Muscle layer of colon (tissue), 2 donors: Measurements from ENCODE around the gene PRKAG2.

Source experiments
- H3K27ac ChIP-seq: one replicate; pipeline ENCODE4 v1.7.0; 2013; ENCODE audit warnings: low read depth, mild to moderate bottlenecking, low read length, moderate library complexity
- H3K27me3 ChIP-seq, 2 donors: one replicate each; pipeline ENCODE4 v1.7.0; 2013; ENCODE audit warnings: low read length in 2 of 2, mild to moderate bottlenecking in 2 of 2; ENCODE audit not compliant: insufficient read depth in 2 of 2, control insufficient read depth in 1 of 2
- H3K36me3 ChIP-seq: one replicate; pipeline ENCODE4 v1.7.0; 2013; ENCODE audit warnings: mild to moderate bottlenecking, low read length; ENCODE audit not compliant: insufficient read depth
- H3K4me1 ChIP-seq: one replicate; pipeline ENCODE4 v1.7.0; 2013; ENCODE audit warnings: mild to moderate bottlenecking, low read length; ENCODE audit not compliant: insufficient read depth
- H3K4me3 ChIP-seq, 2 donors: one replicate each; pipeline ENCODE4 v1.7.0; 2013; ENCODE audit warnings: low read length in 2 of 2, low read depth in 1 of 2, mild to moderate bottlenecking in 1 of 2, moderate library complexity in 1 of 2
- H3K9ac ChIP-seq: one replicate; pipeline ENCODE4 v1.7.0; 2013; ENCODE audit warnings: low read length
- H3K9me3 ChIP-seq: one replicate; pipeline ENCODE4 v1.7.0; 2013; ENCODE audit warnings: mild to moderate bottlenecking, low read length
- donor health status: abdominal sarcoma.
- donor health status: Adenocarcinoma of cecum.

PRKAG2 gene

GRCh38 chr7:151725844-151726651 lies 150.9 kb downstream of the PRKAG2 start:
- Histone ChIP-seq H3K27me3 (no peaks in the 10 kb centered on the region), H3K27ac (no peak overlapping the region), H3K36me3 (no peaks in the 10 kb centered on the region), H3K9ac (no peak overlapping the region), H3K4me3 (no peak overlapping the region), H3K4me1 (peaks cover 25% of the 10 kb centered on the region), H3K9me3 (no peaks in the 10 kb centered on the region)

GRCh38 chr7:151724920-151725584 lies 151.9 kb downstream of the PRKAG2 start:
- no peak overlapping the region for H3K4me3 ChIP-seq
- H3K4me1 ChIP-seq, result peaks cover 25% of the 10 kb centered on the region
- H3K36me3 ChIP-seq, result no peaks in the 10 kb centered on the region
- no peaks in the 10 kb centered on the region for H3K9me3 ChIP-seq
- H3K27me3 ChIP-seq, result no peaks in the 10 kb centered on the region
- no peak overlapping the region for H3K27ac ChIP-seq
- H3K9ac ChIP-seq, result no peak overlapping the region

GRCh38 chr7:151724250-151724915 lies 152.5 kb downstream of the PRKAG2 start:
- Histone ChIP-seq H3K27me3 (no peaks in the 10 kb centered on the region), H3K27ac (no peak overlapping the region)

GRCh38 chr7:151723321-151723720 lies 153.6 kb downstream of the PRKAG2 start:
- no peak overlapping the region for H3K9ac ChIP-seq
- H3K4me3 ChIP-seq, result no peak overlapping the region
- peaks cover 25% of the 10 kb centered on the region for H3K4me1 ChIP-seq
- H3K27me3 ChIP-seq, result no peaks in the 10 kb centered on the region
- H3K27ac ChIP-seq, result no peak overlapping the region
- no peaks in the 10 kb centered on the region for H3K36me3 ChIP-seq
- no peaks in the 10 kb centered on the region for H3K9me3 ChIP-seq

More at GRCh38 chr7:151724250-151724915, 152.5 kb downstream of the PRKAG2 start:
- no peak overlapping the region for H3K9ac ChIP-seq
- H3K4me3 ChIP-seq, result no peak overlapping the region
- H3K36me3 ChIP-seq, result no peaks in the 10 kb centered on the region
- no peaks in the 10 kb centered on the region for H3K9me3 ChIP-seq
- H3K4me1 ChIP-seq, result peaks cover 25% of the 10 kb centered on the region

GRCh38 chr7:151722533-151722932 lies 154.4 kb downstream of the PRKAG2 start:
- Histone ChIP-seq H3K9ac (no peak overlapping the region), H3K27me3 (no peaks in the 10 kb centered on the region), H3K4me3 (no peak overlapping the region), H3K36me3 (no peaks in the 10 kb centered on the region), H3K9me3 (no peaks in the 10 kb centered on the region), H3K27ac (no peak overlapping the region), H3K4me1 (peaks cover 17% of the 10 kb centered on the region)

GRCh38 chr7:151721694-151722093 lies 155.2 kb downstream of the PRKAG2 start:
- H3K4me1 ChIP-seq, result peaks cover 12% of the 10 kb centered on the region
- no peak overlapping the region for H3K9ac ChIP-seq
- H3K36me3 ChIP-seq, result no peaks in the 10 kb centered on the region
- no peak overlapping the region for H3K4me3 ChIP-seq
- no peaks in the 10 kb centered on the region for H3K27me3 ChIP-seq
- H3K9me3 ChIP-seq, result no peaks in the 10 kb centered on the region
- no peak overlapping the region for H3K27ac ChIP-seq

- Histone ChIP-seq H3K27ac (no peak overlapping the region), H3K9me3 (no peaks in the 10 kb centered on the region), H3K4me1 (peaks cover 11% of the 10 kb centered on the region)
Observed at GRCh38 chr7:151721236-151721635, 155.7 kb downstream of the PRKAG2 start.

GRCh38 chr7:151720280-151720679 lies 156.6 kb downstream of the PRKAG2 start:
- Histone ChIP-seq H3K9ac (no peak overlapping the region), H3K4me1 (peaks cover 1% of the 10 kb centered on the region), H3K9me3 (no peaks in the 10 kb centered on the region), H3K4me3 (no peak overlapping the region), H3K27me3 (no peaks in the 10 kb centered on the region), H3K27ac (no peak overlapping the region), H3K36me3 (no peaks in the 10 kb centered on the region)

More at GRCh38 chr7:151721236-151721635, 155.7 kb downstream of the PRKAG2 start:
- H3K27me3 ChIP-seq, result no peaks in the 10 kb centered on the region
- H3K4me3 ChIP-seq, result no peak overlapping the region
- H3K9ac ChIP-seq, result no peak overlapping the region
- no peaks in the 10 kb centered on the region for H3K36me3 ChIP-seq

- no peaks in the 10 kb centered on the region for H3K4me1 ChIP-seq
- no peaks in the 10 kb centered on the region for H3K27me3 ChIP-seq
- H3K9ac ChIP-seq, result no peak overlapping the region
- H3K4me3 ChIP-seq, result no peak overlapping the region
- H3K36me3 ChIP-seq, result no peaks in the 10 kb centered on the region
- no peak overlapping the region for H3K27ac ChIP-seq
- H3K9me3 ChIP-seq, result no peaks in the 10 kb centered on the region
Observed at GRCh38 chr7:151719897-151720242, 157.0 kb downstream of the PRKAG2 start.

- H3K4me1 ChIP-seq, result no peaks in the 10 kb centered on the region
Observed at GRCh38 chr7:151719031-151719896, 157.7 kb downstream of the PRKAG2 start.

GRCh38 chr7:151717918-151718317 lies 159.0 kb downstream of the PRKAG2 start:
- no peaks in the 10 kb centered on the region for H3K4me1 ChIP-seq
- H3K27me3 ChIP-seq, result no peaks in the 10 kb centered on the region

More at GRCh38 chr7:151719031-151719896, 157.7 kb downstream of the PRKAG2 start:
- H3K9me3 ChIP-seq, result no peaks in the 10 kb centered on the region
- H3K36me3 ChIP-seq, result no peaks in the 10 kb centered on the region
- no peak overlapping the region for H3K27ac ChIP-seq
- no peaks in the 10 kb centered on the region for H3K27me3 ChIP-seq
- no peak overlapping the region for H3K9ac ChIP-seq
- no peak overlapping the region for H3K4me3 ChIP-seq

More at GRCh38 chr7:151717918-151718317, 159.0 kb downstream of the PRKAG2 start:
- Histone ChIP-seq H3K36me3 (no peaks in the 10 kb centered on the region), H3K9ac (no peak overlapping the region), H3K27ac (no peak overlapping the region), H3K4me3 (no peak overlapping the region), H3K9me3 (no peaks in the 10 kb centered on the region)
